Astrocyte (in vitro differentiated cells and primary cell): ENCODE results near the gene ALOXE3. TPM values are rescaled to one million over a fixed set of nuclear protein-coding genes. Genes with fewer than 3 reads are reported as not detected.

Source experiments
- DNase-seq: peaks from one replicate; pipeline ENCODE4 v3.0.0-alpha.2; 2010; ENCODE audit warnings: low read depth
- FAIRE-seq: peaks from 2 replicates; lab custom pipeline; 2011; peaks lifted over from hg19 to GRCh38; lab: Jason Lieb, UNC
- H2AFZ ChIP-seq: 2 replicates; pipeline ENCODE4 v1.6.0; 2012; ENCODE audit warnings: low read depth, low read length, inconsistent platforms
- H3K27ac ChIP-seq: 2 replicates; pipeline ENCODE4 v1.5.1; 2011; ENCODE audit warnings: low read depth, low read length, inconsistent platforms
- H3K27me3 ChIP-seq: 2 replicates; pipeline ENCODE4 v1.6.0; 2011; ENCODE audit warnings: low read length, inconsistent platforms; ENCODE audit not compliant: insufficient read depth
- H3K36me3 ChIP-seq: 2 replicates; pipeline ENCODE4 v1.5.1; 2011; ENCODE audit warnings: low read length, inconsistent platforms; ENCODE audit not compliant: insufficient read depth
- H3K4me1 ChIP-seq: 2 replicates; pipeline ENCODE4 v1.5.1; 2011; ENCODE audit warnings: low read length, inconsistent platforms; ENCODE audit not compliant: insufficient read depth
- H3K4me2 ChIP-seq: 2 replicates; pipeline ENCODE4 v1.6.0; 2012; ENCODE audit warnings: low read length, inconsistent platforms
- H3K4me3 ChIP-seq: 2 replicates; pipeline ENCODE4 v1.5.1; 2011; ENCODE audit warnings: low read depth, mild to moderate bottlenecking, low read length, inconsistent platforms; ENCODE audit not compliant: insufficient read depth
- H3K79me2 ChIP-seq: 2 replicates; pipeline ENCODE4 v1.6.0; 2012; ENCODE audit warnings: mild to moderate bottlenecking, low read length, inconsistent platforms; ENCODE audit not compliant: insufficient read depth
- H3K9ac ChIP-seq: 2 replicates; pipeline ENCODE4 v1.6.0; 2012; ENCODE audit warnings: mild to moderate bottlenecking, low read length, inconsistent platforms
- H3K9me3 ChIP-seq: 2 replicates; pipeline ENCODE4 v1.5.1; 2012; ENCODE audit warnings: low read depth, mild to moderate bottlenecking, low read length, inconsistent platforms; ENCODE audit not compliant: insufficient read depth
- H4K20me1 ChIP-seq: 2 replicates; pipeline ENCODE4 v1.6.0; 2012; ENCODE audit warnings: low read length, inconsistent platforms; ENCODE audit not compliant: insufficient read depth
- H3K27ac Mint-ChIP-seq: one replicate; pipeline ENCODE4 v1.8.0; 2021; ENCODE audit warnings: mild to moderate bottlenecking, mixed read lengths; ENCODE audit not compliant: unreplicated experiment
- H3K27me3 Mint-ChIP-seq: one replicate; pipeline ENCODE4 v1.8.0; 2021; ENCODE audit warnings: low read depth, mixed read lengths; ENCODE audit not compliant: unreplicated experiment
- H3K36me3 Mint-ChIP-seq: one replicate; pipeline ENCODE4 v1.8.0; 2021; ENCODE audit warnings: low read depth, mixed read lengths; ENCODE audit not compliant: unreplicated experiment
- H3K4me1 Mint-ChIP-seq: one replicate; pipeline ENCODE4 v1.8.0; 2021; ENCODE audit warnings: low read depth, mixed read lengths; ENCODE audit not compliant: unreplicated experiment
- H3K4me3 Mint-ChIP-seq: one replicate; pipeline ENCODE4 v1.8.0; 2021; ENCODE audit warnings: mild to moderate bottlenecking, moderate library complexity, mixed read lengths; ENCODE audit not compliant: unreplicated experiment
- H3K9me3 Mint-ChIP-seq: one replicate; pipeline ENCODE4 v1.8.0; 2021; ENCODE audit warnings: mild to moderate bottlenecking, mixed read lengths; ENCODE audit not compliant: unreplicated experiment
- CTCF ChIP-seq: IDR thresholded peaks from 2 replicates; pipeline ENCODE4 v1.5.1; 2011; ENCODE audit warnings: low read depth, mild to moderate bottlenecking, inconsistent platforms, low read length, moderate library complexity; ENCODE audit not compliant: insufficient read depth
- EZH2 ChIP-seq: IDR thresholded peaks from 2 replicates; pipeline ENCODE4 v1.6.1; 2012; ENCODE audit warnings: mild to moderate bottlenecking, low read length, inconsistent platforms; ENCODE audit not compliant: insufficient read depth
- total RNA-seq: library from RNA; stranded (reverse); gene quantifications from 2 replicates; pipeline ENCODE4 v1.2.1, GENCODE V29; 2021

The ALOXE3 gene
- total RNA-seq, 1 donor from 2014 or later: 0.82 TPM

GRCh38 chr17:8096541-8096940 lies 21.8 kb downstream of the ALOXE3 start:
- H3K27me3 ChIP-seq: peaks cover 16% of the 10 kb centered on the region
- H3K27me3 Mint-ChIP-seq: peaks cover 54% of the 10 kb centered on the region

GRCh38 chr17:8095361-8095760 lies 23.0 kb downstream of the ALOXE3 start:
- Histone ChIP-seq H3K4me3 (no peak overlapping the region), H3K27me3 (peaks cover 23% of the 10 kb centered on the region), H3K9me3 (no peaks in the 10 kb centered on the region), H2AFZ (no peak overlapping the region), H3K36me3 (no peaks in the 10 kb centered on the region), H4K20me1 (no peaks in the 10 kb centered on the region), H3K79me2 (no peaks in the 10 kb centered on the region), H3K9ac (no peak overlapping the region), H3K27ac (no peak overlapping the region), H3K4me1 (no peaks in the 10 kb centered on the region), H3K4me2 (no peak overlapping the region)
- no peaks in the 10 kb centered on the region for H3K4me1 Mint-ChIP-seq
- DNase-seq (no peak), FAIRE-seq (no peak)
- H3K27ac Mint-ChIP-seq: no peak overlapping the region
- no peaks in the 10 kb centered on the region for H3K36me3 Mint-ChIP-seq
- no peak overlapping the region for H3K4me3 Mint-ChIP-seq
- TF ChIP-seq CTCF: no peak
- TF ChIP-seq EZH2: no peak
- peaks cover 65% of the 10 kb centered on the region for H3K27me3 Mint-ChIP-seq
- H3K9me3 Mint-ChIP-seq: no peaks in the 10 kb centered on the region

More at GRCh38 chr17:8096541-8096940, 21.8 kb downstream of the ALOXE3 start:
- H3K79me2 ChIP-seq: no peaks in the 10 kb centered on the region
- H3K9ac ChIP-seq: no peak overlapping the region
- no peak for FAIRE-seq
- no peak overlapping the region for H3K27ac Mint-ChIP-seq
- no peaks in the 10 kb centered on the region for H3K36me3 Mint-ChIP-seq
- H3K4me3 ChIP-seq: no peak overlapping the region
- H4K20me1 ChIP-seq: no peaks in the 10 kb centered on the region
- H3K36me3 ChIP-seq: no peaks in the 10 kb centered on the region
- TF ChIP-seq EZH2: no peak
- TF ChIP-seq CTCF: no peak
- H3K4me2 ChIP-seq: no peak overlapping the region
- H3K27ac ChIP-seq: no peak overlapping the region
- DNase-seq: no peak
- H3K9me3 ChIP-seq: no peaks in the 10 kb centered on the region
- no peaks in the 10 kb centered on the region for H3K4me1 ChIP-seq
- H3K4me3 Mint-ChIP-seq: no peak overlapping the region
- no peaks in the 10 kb centered on the region for H3K4me1 Mint-ChIP-seq
- no peak overlapping the region for H2AFZ ChIP-seq
- H3K9me3 Mint-ChIP-seq: no peaks in the 10 kb centered on the region

GRCh38 chr17:8091033-8091687 lies 27.2 kb downstream of the ALOXE3 start:
- H3K4me1 Mint-ChIP-seq: no peaks in the 10 kb centered on the region
- H3K9me3 ChIP-seq: no peaks in the 10 kb centered on the region
- H3K4me3 ChIP-seq: no peak overlapping the region
- H2AFZ ChIP-seq: no peak overlapping the region
- H3K4me3 Mint-ChIP-seq: no peak overlapping the region
- no peaks in the 10 kb centered on the region for H3K79me2 ChIP-seq
- TF ChIP-seq EZH2: no peak
- no peak for TF ChIP-seq CTCF
- no peaks in the 10 kb centered on the region for H3K36me3 Mint-ChIP-seq
- H3K27me3 Mint-ChIP-seq: peaks cover 79% of the 10 kb centered on the region
- DNase-seq (no peak), FAIRE-seq (no peak)
- no peaks in the 10 kb centered on the region for H4K20me1 ChIP-seq
- H3K4me1 ChIP-seq: no peaks in the 10 kb centered on the region
- H3K27ac Mint-ChIP-seq: no peak overlapping the region
- H3K36me3 ChIP-seq: no peaks in the 10 kb centered on the region
- no peak overlapping the region for H3K27ac ChIP-seq
- no peaks in the 10 kb centered on the region for H3K9me3 Mint-ChIP-seq
- H3K9ac ChIP-seq: no peak overlapping the region
- H3K4me2 ChIP-seq: no peak overlapping the region
- peaks cover 27% of the 10 kb centered on the region for H3K27me3 ChIP-seq
